ENCODE results near the gene KLF11. TPM values are rescaled to one million over a fixed set of nuclear protein-coding genes. Genes with fewer than 3 reads are reported as not detected.

Gene KLF11
- total and polyA plus RNA-seq, 11 donors, result 5.4 to 43.8 (median 19.4) TPM

DNA sequence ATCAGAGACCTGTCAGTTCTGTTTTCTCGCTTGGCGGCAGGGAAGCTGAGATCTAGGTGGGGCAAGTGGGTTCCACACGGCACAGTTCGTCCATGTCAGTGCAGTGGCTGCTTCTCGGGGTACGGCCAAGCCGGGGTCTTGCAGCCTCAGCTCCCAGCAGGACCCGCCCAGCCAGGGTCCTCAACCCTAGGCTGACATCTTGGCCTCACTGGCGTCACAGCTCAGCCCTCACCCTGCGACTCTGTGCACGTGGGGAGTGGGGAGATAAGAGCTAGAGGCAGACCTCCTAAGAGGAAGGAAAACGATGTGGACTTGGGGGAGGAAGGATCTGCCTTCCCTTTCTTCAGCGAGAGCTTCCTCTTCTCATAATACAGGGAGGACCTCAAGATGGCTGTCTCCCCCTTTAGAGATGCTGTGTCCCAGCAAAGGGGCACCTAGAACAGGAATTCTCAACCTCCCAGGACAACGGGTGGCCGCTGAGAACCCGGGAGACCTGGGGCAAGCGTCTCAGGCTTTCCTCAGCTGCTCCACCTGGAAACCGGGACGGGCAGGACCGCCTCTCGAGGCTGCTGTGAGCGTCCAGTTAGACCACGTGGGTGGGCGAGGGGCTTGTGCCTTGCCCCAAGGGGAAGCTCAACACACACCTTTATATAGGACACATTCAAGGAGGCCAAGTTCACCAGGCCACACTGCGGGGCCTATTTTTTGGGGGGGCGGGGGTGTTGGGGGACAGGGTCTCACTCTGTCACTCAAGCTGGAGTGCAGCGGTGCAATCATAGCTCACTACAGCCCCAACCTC lies 23.5 kb upstream of the KLF11 start:
- H3K27me3 ChIP-seq, result no peaks in the 10 kb centered on the region
- H3K27ac ChIP-seq, result peak overlapping the region in 1 of 12 donors; percentile 52
- intact Hi-C loops (cut with DNase I), result no loop called here
- no peak for TF ChIP-seq POLR2A (IDR thresholded peaks at IDR 0.05)
- TF ChIP-seq, protein P1, sequence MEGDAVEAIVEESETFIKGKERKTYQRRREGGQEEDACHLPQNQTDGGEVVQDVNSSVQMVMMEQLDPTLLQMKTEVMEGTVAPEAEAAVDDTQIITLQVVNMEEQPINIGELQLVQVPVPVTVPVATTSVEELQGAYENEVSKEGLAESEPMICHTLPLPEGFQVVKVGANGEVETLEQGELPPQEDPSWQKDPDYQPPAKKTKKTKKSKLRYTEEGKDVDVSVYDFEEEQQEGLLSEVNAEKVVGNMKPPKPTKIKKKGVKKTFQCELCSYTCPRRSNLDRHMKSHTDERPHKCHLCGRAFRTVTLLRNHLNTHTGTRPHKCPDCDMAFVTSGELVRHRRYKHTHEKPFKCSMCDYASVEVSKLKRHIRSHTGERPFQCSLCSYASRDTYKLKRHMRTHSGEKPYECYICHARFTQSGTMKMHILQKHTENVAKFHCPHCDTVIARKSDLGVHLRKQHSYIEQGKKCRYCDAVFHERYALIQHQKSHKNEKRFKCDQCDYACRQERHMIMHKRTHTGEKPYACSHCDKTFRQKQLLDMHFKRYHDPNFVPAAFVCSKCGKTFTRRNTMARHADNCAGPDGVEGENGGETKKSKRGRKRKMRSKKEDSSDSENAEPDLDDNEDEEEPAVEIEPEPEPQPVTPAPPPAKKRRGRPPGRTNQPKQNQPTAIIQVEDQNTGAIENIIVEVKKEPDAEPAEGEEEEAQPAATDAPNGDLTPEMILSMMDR (IDR thresholded peaks at IDR 0.05), result no peak
- H3K9me3 ChIP-seq, result peaks cover 0 to 13% (median 2%) of the 10 kb centered on the region in 12 donors
- 76 to 85% (median 81%) methylated on average over 12 to 27 of the region's 27 CpGs for WGBS, 4 donors
- H3K4me1 ChIP-seq, result peaks cover 0 to 20% (median 0%) of the 10 kb centered on the region in 12 donors
- ATAC-seq (no peak), DNase-seq (peak in 2 of 5 donors; percentile 22 to 54)
- H3K36me3 ChIP-seq, result no peaks in the 10 kb centered on the region
- H3K4me3 ChIP-seq, result no peak overlapping the region

DNA sequence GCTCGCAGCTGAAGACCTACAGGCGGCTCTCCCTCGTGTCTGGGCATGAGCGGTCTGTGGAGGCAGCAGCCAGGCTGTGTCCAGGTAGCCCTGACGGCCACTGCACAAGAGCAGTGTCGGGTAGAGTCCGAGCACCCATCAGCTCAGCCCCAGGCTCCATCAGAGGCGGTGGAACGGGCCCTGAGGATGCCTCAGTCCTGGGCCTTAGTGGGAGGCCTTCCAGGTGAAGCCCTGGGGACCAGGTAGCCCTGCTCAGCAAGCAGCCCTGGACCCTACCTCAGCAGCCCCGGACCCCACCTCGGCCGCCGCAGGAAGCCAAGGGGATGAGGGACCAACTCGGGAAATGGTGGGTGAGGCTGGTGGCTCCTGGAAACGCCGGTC lies 21.3 kb upstream of the KLF11 start:
- DNase-seq (peak in 3 of 5 donors; percentile 16 to 49 (median 25)), ATAC-seq (peak in 1 of 4 donors; percentile 16)
- WGBS, 4 donors, result 91 to 97% (median 94%) methylated on average over 11 to 16 of the region's 16 CpGs

DNA sequence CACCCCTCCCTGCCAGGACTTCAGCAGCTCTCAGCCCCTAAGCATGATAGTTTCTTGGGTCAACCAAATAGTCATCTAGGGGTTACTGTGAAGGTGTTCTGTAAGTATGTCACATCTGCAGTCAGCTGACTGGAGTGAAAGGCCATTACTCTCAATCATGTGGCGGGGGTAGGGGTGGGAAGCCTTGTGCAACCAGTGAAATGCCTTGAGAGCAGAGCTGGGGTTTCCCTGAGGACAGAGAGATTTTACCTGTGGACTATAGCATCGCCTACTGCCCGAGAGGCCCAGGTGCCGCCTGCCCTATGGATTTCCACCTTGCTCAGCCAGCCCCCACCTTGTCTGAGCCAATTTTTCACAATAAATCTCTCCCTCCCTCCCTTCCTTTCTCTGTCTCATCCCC lies 20.9 kb upstream of the KLF11 start:
- TF ChIP-seq, protein P1 (IDR thresholded peaks at IDR 0.05), result no peak
- no peak for TF ChIP-seq POLR2A (IDR thresholded peaks at IDR 0.05)
- no peak overlapping the region for H3K4me3 ChIP-seq
- peaks cover 0 to 20% (median 0%) of the 10 kb centered on the region in 12 donors for H3K4me1 ChIP-seq
- intact Hi-C loops (cut with DNase I), result no loop called here
- DNase-seq (peak in 3 of 5 donors; percentile 0 to 30 (median 20)), ATAC-seq (no peak)
- no peaks in the 10 kb centered on the region for H3K27me3 ChIP-seq
- H3K36me3 ChIP-seq, result no peaks in the 10 kb centered on the region
- H3K9me3 ChIP-seq, result peaks cover 0 to 4% (median under 1%) of the 10 kb centered on the region in 12 donors
- 92 to 98% (median 96%) methylated on average over 4 of the region's 4 CpGs for WGBS, 4 donors
- H3K27ac ChIP-seq, result no peak overlapping the region

More for the DNA sequence above, 21.3 kb upstream of the KLF11 start:
- intact Hi-C loops (cut with DNase I), result no loop called here
- TF ChIP-seq, protein P1 (IDR thresholded peaks at IDR 0.05), result no peak
- TF ChIP-seq POLR2A (IDR thresholded peaks at IDR 0.05), result no peak
- H3K27ac ChIP-seq, result no peak overlapping the region
- H3K9me3 ChIP-seq, result peaks cover 0 to 8% (median 2%) of the 10 kb centered on the region in 12 donors
- H3K27me3 ChIP-seq, result no peaks in the 10 kb centered on the region
- peaks cover 0 to 20% (median 0%) of the 10 kb centered on the region in 12 donors for H3K4me1 ChIP-seq
- H3K4me3 ChIP-seq, result no peak overlapping the region
- H3K36me3 ChIP-seq, result no peaks in the 10 kb centered on the region

DNA sequence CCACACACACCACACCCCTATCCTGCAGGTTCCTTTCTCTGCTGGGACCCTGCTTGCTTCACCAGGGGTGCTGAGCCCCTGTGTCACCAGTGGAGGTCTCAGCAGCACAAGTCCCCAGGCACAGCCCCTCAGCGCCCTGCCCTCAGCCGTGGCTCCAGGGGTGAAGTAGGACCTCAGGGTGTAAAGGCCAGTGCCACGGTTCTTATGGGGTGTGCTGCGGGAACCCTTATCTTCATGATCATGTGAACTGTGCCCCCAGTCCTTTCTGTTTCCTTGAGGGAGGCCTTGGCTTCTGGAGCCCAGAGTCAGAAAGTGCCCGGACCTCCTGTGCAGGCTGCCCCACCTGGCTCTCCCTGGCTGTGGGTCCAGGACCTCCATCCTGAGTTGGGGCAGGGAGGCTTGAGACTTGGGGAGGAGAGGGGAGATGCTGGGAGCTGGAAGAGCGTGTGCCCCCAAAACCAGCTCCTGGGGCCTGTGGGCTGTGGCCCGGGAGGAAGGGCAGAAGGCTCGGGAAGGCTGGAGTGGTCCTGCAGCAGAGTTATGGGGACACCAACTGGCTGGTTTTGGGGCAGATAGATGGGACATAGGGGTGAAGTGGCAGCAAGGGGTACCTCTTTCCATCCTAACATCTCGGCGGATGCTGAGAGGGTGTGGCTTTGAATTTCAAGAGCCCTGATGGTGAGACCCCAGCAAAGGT lies 20.2 kb upstream of the KLF11 start:
- Histone ChIP-seq H3K4me1 (peaks cover 0 to 26% (median 2%) of the 10 kb centered on the region in 12 donors), H3K27me3 (no peaks in the 10 kb centered on the region), H3K27ac (no peak overlapping the region), H3K4me3 (no peak overlapping the region), H3K36me3 (no peaks in the 10 kb centered on the region), H3K9me3 (no peaks in the 10 kb centered on the region)
- intact Hi-C loops (cut with DNase I), result no loop called here
- 86 to 88% (median 88%) methylated on average over 10 of the region's 10 CpGs for WGBS, 4 donors
- peak in 3 of 5 donors; percentile 8 to 40 (median 23) for DNase-seq
- TF ChIP-seq POLR2A (IDR thresholded peaks at IDR 0.05), result no peak
- TF ChIP-seq, protein P1 (IDR thresholded peaks at IDR 0.05), result peak in 1 of 12 donors; percentile 9
- no peak for ATAC-seq
